PC-3 (cell line): Measurements from ENCODE around the gene C11orf58. TPM values are rescaled to one million over a fixed set of nuclear protein-coding genes. Genes with fewer than 3 reads are reported as not detected.

Experiments used
- ATAC-seq: fragments of 200-7000 bp; cut with Tn5 transposase; 2 replicates; pipeline ENCODE4 v1.9.1; 2020; ENCODE audit warnings: mild to moderate bottlenecking, moderate library complexity
- BruUV-seq: library from RNA; stranded (reverse); fragments of 400-500 nt; replicated peaks from 2 replicates; lab custom pipeline; 2021; lab: Mats Ljungman, UMichigan
- CTCF ChIA-PET: fragments of 300-600 bp; sonication (Branson Sonifier 250); formaldehyde crosslinking; loops from one replicate; lab custom pipeline; 2022; ENCODE audit warnings: antibody characterized with exemption; lab: Charles Lee
- POLR2A ChIA-PET: fragments of 300-600 bp; sonication (Branson Sonifier 250); formaldehyde crosslinking; loops from one replicate; lab custom pipeline; 2022; ENCODE audit warnings: antibody characterized with exemption; ENCODE audit not compliant: unreplicated experiment; lab: Charles Lee
- DNase-seq: peaks from one replicate; pipeline ENCODE4 v3.0.0-alpha.2; 2015
- H2AFZ ChIP-seq: fragments of 300-600 bp; sonication (generic); 2 replicates; pipeline ENCODE4 v1.6.0; 2016; ENCODE audit warnings: antibody characterized with exemption, low read length
- H3F3A ChIP-seq: fragments of 300-600 bp; sonication (generic); one replicate; pipeline ENCODE4 v1.6.0; 2017; ENCODE audit warnings: antibody characterized with exemption, low read length, control low read depth, mild to moderate bottlenecking; ENCODE audit not compliant: unreplicated experiment
- H3K27ac ChIP-seq: fragments of 300-600 bp; sonication (generic); 2 replicates; pipeline ENCODE4 v1.5.1; 2016; ENCODE audit warnings: mild to moderate bottlenecking, low read length
- H3K27me3 ChIP-seq: fragments of 300-600 bp; sonication (generic); 2 replicates; pipeline ENCODE4 v1.6.1; 2016; ENCODE audit warnings: low read length, mixed read lengths
- H3K36me3 ChIP-seq: fragments of 300-600 bp; sonication (generic); 2 replicates; pipeline ENCODE4 v1.6.1; 2016; ENCODE audit warnings: low read depth, mixed run types, low read length, mixed read lengths
- H3K4me1 ChIP-seq: fragments of 300-600 bp; sonication (generic); 2 replicates; pipeline ENCODE4 v1.5.1; 2016; ENCODE audit warnings: low read length; ENCODE audit not compliant: insufficient read depth
- H3K4me2 ChIP-seq: fragments of 300-600 bp; sonication (generic); 2 replicates; pipeline ENCODE4 v1.6.0; 2016; ENCODE audit warnings: low read length
- H3K4me3 ChIP-seq: fragments of 300-600 bp; sonication (generic); 2 replicates; pipeline ENCODE4 v1.5.1; 2016; ENCODE audit warnings: mild to moderate bottlenecking, low read length, mixed read lengths
- H3K79me2 ChIP-seq: fragments of 300-600 bp; sonication (generic); 2 replicates; pipeline ENCODE4 v1.6.1; 2017; ENCODE audit warnings: low read length, mixed read lengths
- H3K9ac ChIP-seq: fragments of 300-600 bp; sonication (generic); 2 replicates; pipeline ENCODE4 v1.6.0; 2016; ENCODE audit warnings: mild to moderate bottlenecking, low read length
- H3K9me2 ChIP-seq: fragments of 300-600 bp; sonication (generic); replicated peaks from 2 replicates; pipeline ENCODE4 v1.6.1; 2016; ENCODE audit warnings: mixed run types, low read length, mixed read lengths
- H3K9me3 ChIP-seq: fragments of 300-600 bp; sonication (generic); 2 replicates; pipeline ENCODE4 v1.6.1; 2016; ENCODE audit warnings: low read length, mixed read lengths
- H4K20me1 ChIP-seq: fragments of 300-600 bp; sonication (generic); 2 replicates; pipeline ENCODE4 v1.6.1; 2016; ENCODE audit warnings: low read length, mixed read lengths
- EZH2 ChIP-seq: fragments of 300-600 bp; sonication (generic); IDR thresholded peaks from one replicate; pipeline ENCODE4 v1.6.1; 2017; ENCODE audit warnings: antibody characterized with exemption, mild to moderate bottlenecking, low read length; ENCODE audit not compliant: unreplicated experiment
- EZH2phosphoT487 ChIP-seq: fragments of 300-600 bp; sonication (generic); IDR thresholded peaks from 2 replicates; pipeline ENCODE4 v1.6.1; 2018; ENCODE audit warnings: mild to moderate bottlenecking, antibody characterized with exemption, low read length, borderline replicate concordance
- intact Hi-C: fragments of 100-400 bp; cut with micrococcal nuclease; formaldehyde crosslinking; loops from 2 replicates; pipeline ENCODE4 v1.9.0; 2023
- total RNA-seq: library from RNA; depleted of rRNA; stranded (reverse); fragments of >200 nt; gene quantifications from 2 replicates; pipeline ENCODE4 v1.2.3, GENCODE V29; 2014
- TF ChIP-seq, protein P1 (sequence below): fragments of 300-600 bp; sonication (generic); conservative IDR thresholded peaks from 2 replicates; pipeline ENCODE4 v1.5.1; 2017; ENCODE audit warnings: antibody characterized with exemption, low read depth, mild to moderate bottlenecking, low read length

C11orf58 gene
- total RNA-seq, 1 experiment from 2014 or later: 157 TPM

DNA sequence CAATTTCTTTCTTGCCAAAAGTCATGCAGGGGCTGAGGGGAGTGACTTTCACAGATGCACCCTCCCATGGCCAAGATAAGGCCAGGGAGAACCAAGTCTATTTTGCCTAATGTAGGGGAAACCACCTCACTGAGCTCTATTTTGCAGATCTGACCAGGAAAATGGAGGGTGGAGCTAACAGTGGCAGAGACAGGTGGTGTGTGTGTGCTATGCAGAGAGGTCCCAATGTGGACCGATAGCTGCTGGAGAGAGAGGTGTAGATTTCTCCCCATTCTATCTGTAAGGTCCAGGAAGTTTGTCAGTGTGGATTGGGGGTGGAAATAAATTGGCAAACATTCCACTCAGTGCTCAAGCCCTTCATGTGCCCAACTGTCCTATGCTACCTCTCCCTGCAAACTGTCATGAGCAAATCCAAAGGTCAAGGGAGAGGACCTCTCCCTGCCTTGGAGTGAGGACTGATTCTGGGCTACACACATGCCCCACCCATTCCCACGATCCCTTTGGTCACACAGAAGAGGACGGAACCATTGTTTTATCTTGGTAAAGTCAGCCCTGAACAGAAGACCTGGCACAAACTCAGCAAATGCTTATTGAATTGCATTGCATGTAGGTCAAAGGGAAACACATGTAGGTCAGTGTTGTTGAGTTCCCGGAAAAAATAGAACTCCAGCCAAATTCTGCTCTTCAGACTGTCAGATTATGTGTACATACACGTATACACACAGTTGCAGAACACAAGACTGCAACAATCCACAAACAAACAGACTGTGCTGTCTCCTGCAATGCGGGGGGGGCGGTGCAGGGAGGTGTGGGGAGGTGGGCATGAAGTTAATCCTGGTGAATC is 65.9 kb downstream of the C11orf58 start:
- Histone ChIP-seq H3K27ac (no peak overlapping the region), H3K36me3 (0 out of 2 replicates have a peak, but pooled peaks cover 5% of the 10 kb centered on the region), H3K27me3 (no peaks in the 10 kb centered on the region), H2AFZ (no peak overlapping the region), H3K4me3 (no peak overlapping the region), H3K4me2 (peak overlapping the region; percentile 26; the same call in 1 of the 2 replicates), H3K9me2 (no peaks in the 10 kb centered on the region), H4K20me1 (no peaks in the 10 kb centered on the region), H3K79me2 (no peaks in the 10 kb centered on the region), H3K9me3 (no peaks in the 10 kb centered on the region), H3K4me1 (peaks cover 25% of the 10 kb centered on the region), H3F3A (no peaks in the 10 kb centered on the region), H3K9ac (no peak overlapping the region)
- BruUV-seq: no TSS peak
- ATAC-seq (no peak; the same call in 1 of the 2 replicates), DNase-seq (peak; percentile 34)
- CTCF ChIA-PET: no interaction called here
- no peak for TF ChIP-seq EZH2phosphoT487
- TF ChIP-seq, protein P1, sequence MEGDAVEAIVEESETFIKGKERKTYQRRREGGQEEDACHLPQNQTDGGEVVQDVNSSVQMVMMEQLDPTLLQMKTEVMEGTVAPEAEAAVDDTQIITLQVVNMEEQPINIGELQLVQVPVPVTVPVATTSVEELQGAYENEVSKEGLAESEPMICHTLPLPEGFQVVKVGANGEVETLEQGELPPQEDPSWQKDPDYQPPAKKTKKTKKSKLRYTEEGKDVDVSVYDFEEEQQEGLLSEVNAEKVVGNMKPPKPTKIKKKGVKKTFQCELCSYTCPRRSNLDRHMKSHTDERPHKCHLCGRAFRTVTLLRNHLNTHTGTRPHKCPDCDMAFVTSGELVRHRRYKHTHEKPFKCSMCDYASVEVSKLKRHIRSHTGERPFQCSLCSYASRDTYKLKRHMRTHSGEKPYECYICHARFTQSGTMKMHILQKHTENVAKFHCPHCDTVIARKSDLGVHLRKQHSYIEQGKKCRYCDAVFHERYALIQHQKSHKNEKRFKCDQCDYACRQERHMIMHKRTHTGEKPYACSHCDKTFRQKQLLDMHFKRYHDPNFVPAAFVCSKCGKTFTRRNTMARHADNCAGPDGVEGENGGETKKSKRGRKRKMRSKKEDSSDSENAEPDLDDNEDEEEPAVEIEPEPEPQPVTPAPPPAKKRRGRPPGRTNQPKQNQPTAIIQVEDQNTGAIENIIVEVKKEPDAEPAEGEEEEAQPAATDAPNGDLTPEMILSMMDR: no peak
- no peak for TF ChIP-seq EZH2
- POLR2A ChIA-PET: no interaction called here
- intact Hi-C loops: no loop called here

DNA sequence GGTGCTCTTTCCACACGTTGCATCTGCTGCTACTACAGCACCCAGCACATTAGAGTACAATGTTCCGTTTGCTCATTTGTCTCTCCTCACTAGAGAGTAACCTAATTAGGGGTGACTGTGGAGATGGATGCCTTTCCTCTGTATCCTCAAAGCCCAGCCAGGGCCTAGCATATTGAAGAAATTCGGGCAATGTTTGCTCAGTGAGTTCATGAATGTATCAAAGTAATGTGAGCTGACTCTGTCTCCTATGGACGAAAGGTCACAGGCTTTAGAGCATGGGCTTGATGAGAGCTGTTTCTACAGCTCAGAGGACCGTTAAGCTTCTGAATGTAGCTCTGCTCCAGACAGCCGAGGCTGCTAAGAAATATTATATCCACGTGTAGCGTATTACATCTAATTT is 67.5 kb downstream of the C11orf58 start:
- H3K4me2 ChIP-seq: peak overlapping the region; percentile 28; the same call in 1 of the 2 replicates

More for the DNA sequence above, 67.5 kb downstream of the C11orf58 start:
- peak; percentile 94 for ATAC-seq
- intact Hi-C loops: no loop called here
- 0 out of 2 replicates have a peak, but pooled peaks cover 5% of the 10 kb centered on the region for H3K36me3 ChIP-seq
- H3K27ac ChIP-seq: no peak overlapping the region
- H3K27me3 ChIP-seq: no peaks in the 10 kb centered on the region
- ChIA-PET POLR2A (interaction anchor here (0.6 kb wide), 2 partner anchors 23 to 669 kb away, joined by 8 to 10 read pairs; no protein-coding TSS in a partner anchor), CTCF (interaction anchor here (0.5 to 1.4 kb wide), 4 partner anchors 14 to 209 kb away, joined by 3 to 5 read pairs (median 3); no protein-coding TSS in a partner anchor)
- H4K20me1 ChIP-seq: no peaks in the 10 kb centered on the region
- no peaks in the 10 kb centered on the region for H3K79me2 ChIP-seq
- DNase-seq: peak; percentile 81
- H3K4me1 ChIP-seq: peaks cover 38% of the 10 kb centered on the region
- no peaks in the 10 kb centered on the region for H3F3A ChIP-seq
- no peak for TF ChIP-seq EZH2
- TF ChIP-seq, protein P1: no peak
- no peak for TF ChIP-seq EZH2phosphoT487
- H3K4me3 ChIP-seq: no peak overlapping the region
- no peak overlapping the region for H3K9ac ChIP-seq
- no peaks in the 10 kb centered on the region for H3K9me2 ChIP-seq
- no peak overlapping the region for H2AFZ ChIP-seq
- no TSS peak for BruUV-seq
- H3K9me3 ChIP-seq: no peaks in the 10 kb centered on the region
